ENCODE measurements around the gene ZNF485.

DNA sequence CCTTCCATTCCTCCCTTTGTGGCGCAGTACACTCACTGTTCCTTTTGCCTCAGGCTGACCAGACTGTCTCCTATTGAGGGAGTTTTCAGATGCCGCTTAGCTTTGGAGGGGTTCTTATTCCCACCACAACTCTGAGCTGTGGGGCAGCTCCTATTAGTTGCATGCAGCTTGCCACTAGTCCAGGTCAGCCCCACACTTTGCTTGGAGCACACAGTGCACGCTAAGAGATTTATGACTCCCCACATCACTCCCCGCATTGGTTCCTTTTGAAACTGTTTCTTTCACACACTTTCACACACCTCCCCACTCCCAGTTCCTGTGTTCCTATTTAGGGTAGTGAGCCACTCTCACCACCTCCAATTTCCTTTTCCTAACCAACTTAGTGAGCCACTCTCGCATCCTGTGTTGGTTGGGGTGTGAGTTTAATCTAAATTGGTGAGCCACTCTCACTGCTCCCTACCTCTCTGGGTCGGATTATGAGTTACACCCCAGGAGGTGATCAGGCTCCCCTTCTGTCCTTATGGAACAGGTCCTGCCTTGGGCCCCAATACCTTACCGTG, 10.4 kb upstream of the ZNF485 start:
- TF ChIP-seq, protein P1, sequence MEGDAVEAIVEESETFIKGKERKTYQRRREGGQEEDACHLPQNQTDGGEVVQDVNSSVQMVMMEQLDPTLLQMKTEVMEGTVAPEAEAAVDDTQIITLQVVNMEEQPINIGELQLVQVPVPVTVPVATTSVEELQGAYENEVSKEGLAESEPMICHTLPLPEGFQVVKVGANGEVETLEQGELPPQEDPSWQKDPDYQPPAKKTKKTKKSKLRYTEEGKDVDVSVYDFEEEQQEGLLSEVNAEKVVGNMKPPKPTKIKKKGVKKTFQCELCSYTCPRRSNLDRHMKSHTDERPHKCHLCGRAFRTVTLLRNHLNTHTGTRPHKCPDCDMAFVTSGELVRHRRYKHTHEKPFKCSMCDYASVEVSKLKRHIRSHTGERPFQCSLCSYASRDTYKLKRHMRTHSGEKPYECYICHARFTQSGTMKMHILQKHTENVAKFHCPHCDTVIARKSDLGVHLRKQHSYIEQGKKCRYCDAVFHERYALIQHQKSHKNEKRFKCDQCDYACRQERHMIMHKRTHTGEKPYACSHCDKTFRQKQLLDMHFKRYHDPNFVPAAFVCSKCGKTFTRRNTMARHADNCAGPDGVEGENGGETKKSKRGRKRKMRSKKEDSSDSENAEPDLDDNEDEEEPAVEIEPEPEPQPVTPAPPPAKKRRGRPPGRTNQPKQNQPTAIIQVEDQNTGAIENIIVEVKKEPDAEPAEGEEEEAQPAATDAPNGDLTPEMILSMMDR (IDR thresholded peaks at IDR 0.05; ENCODE audit: low read depth, low read length, poor library complexity, severe bottlenecking), result no peak
- no peak for TF ChIP-seq EZH2phosphoT487 (IDR thresholded peaks at IDR 0.05; ENCODE audit: borderline replicate concordance, low read length)

Data from DOHH2 (cell line).